Sigmoid colon (tissue), 7 donors: ENCODE measurements around the gene FMN2. TPM values are rescaled to one million over a fixed set of nuclear protein-coding genes. Genes with fewer than 3 reads are reported as not detected.

ENCODE experiments used
- DNase-seq: peaks from one replicate; pipeline ENCODE4 v3.0.0-alpha.2; 2019
- H3K27ac ChIP-seq, 4 donors: fragments of 200-600 bp; sonication (generic); one replicate each; pipeline ENCODE4 v1.5.1; 2016 to 2019; ENCODE audit warnings: mild to moderate bottlenecking in 1 of 4
- H3K27me3 ChIP-seq, 3 donors: fragments of 200-600 bp; sonication (generic); one replicate each; pipeline ENCODE4 v1.5.1; 2019; ENCODE audit warnings: mild to moderate bottlenecking in 1 of 3
- H3K36me3 ChIP-seq, 4 donors: fragments of 200-600 bp; sonication (generic); one replicate each; pipeline ENCODE4 v1.5.1; 2016 to 2019
- H3K4me1 ChIP-seq, 4 donors: fragments of 200-600 bp; sonication (generic); one replicate each; pipeline ENCODE4 v1.5.1; 2017 to 2019
- H3K4me3 ChIP-seq, 4 donors: fragments of 200-600 bp; sonication (generic); one replicate each; pipeline ENCODE4 v1.5.1; 2017 to 2019; ENCODE audit warnings: mild to moderate bottlenecking in 2 of 4, moderate library complexity in 1 of 4
- H3K9me3 ChIP-seq, 4 donors: fragments of 200-600 bp in 3 of 4; sonication (generic) in 3 of 4; one replicate each; pipeline versions ENCODE4 v1.5.1 to v1.6.1; 2013 to 2019
- CTCF ChIP-seq, 4 experiments: fragments of 450-650 bp in 3 of 4; fragments of 200-600 bp in 1 of 4; IDR thresholded peaks; one replicate each; pipeline ENCODE4 v1.5.1; 2016 to 2019; ENCODE audit warnings: antibody characterized with exemption in 4 of 4, mild to moderate bottlenecking in 3 of 4, moderate library complexity in 2 of 4
- EP300 ChIP-seq, 4 donors: sonication (generic); formaldehyde crosslinking; IDR thresholded peaks; one replicate each; pipeline ENCODE4 v1.6.1; 2017; ENCODE audit warnings: antibody characterized with exemption in 4 of 4
- POLR2A ChIP-seq, 2 donors: fragments of 450-650 bp; IDR thresholded peaks; one replicate each; pipeline ENCODE4 v1.6.1; 2016; ENCODE audit warnings: antibody characterized with exemption in 2 of 2, mild to moderate bottlenecking in 2 of 2, moderate library complexity in 2 of 2
- POLR2AphosphoS5 ChIP-seq, 4 donors: sonication (generic); formaldehyde crosslinking; IDR thresholded peaks; one replicate each; pipeline ENCODE4 v1.6.1; 2017; ENCODE audit warnings: antibody characterized with exemption in 4 of 4
- WGBS, 2 donors: extraction: QIAGEN DNeasy Blood & Tissue Kit; methylation state at CpG; one replicate each; pipeline ENCODE4 v1.1.7; 2013; 5-methylcytosine and 5-hydroxymethylcytosine counted together
- intact Hi-C: fragments of 100-400 bp; cut with DNase I; formaldehyde crosslinking; loops from one replicate; pipeline ENCODE4 v1.15.1; 2023
- polyA plus RNA-seq, 3 donors: library from polyadenylated mRNA; stranded (reverse); fragments of 200-250 nt; gene quantifications; one replicate each; pipeline ENCODE4 v1.2.3, GENCODE V29; 2013
- total RNA-seq, 4 donors: library from RNA; depleted of rRNA; stranded (reverse); fragments of >200 nt; gene quantifications; one replicate each; pipeline ENCODE4 v1.1.0, GENCODE V29; 2016
- donor health status: healthy with polysubstance abuse.
- donor health status: Bipolar disorder and iron deficiency.
- donor health status: healthy.

The FMN2 gene
- total and polyA plus RNA-seq, 7 donors = 1.5 to 16.9 (median 10.3) TPM

GRCh38 chr1:240484804-240485443 is 393.2 kb downstream of the FMN2 start:
- H3K4me3 ChIP-seq = no peak overlapping the region
- no peak for DNase-seq
- no peak overlapping the region for H3K27ac ChIP-seq
- no peaks in the 10 kb centered on the region for H3K4me1 ChIP-seq
- H3K9me3 ChIP-seq = no peaks in the 10 kb centered on the region
- no peak for TF ChIP-seq POLR2A (IDR thresholded peaks at IDR 0.05)
- TF ChIP-seq CTCF (IDR thresholded peaks at IDR 0.05) = no peak
- TF ChIP-seq POLR2AphosphoS5 (IDR thresholded peaks at IDR 0.05) = no peak
- no peak for TF ChIP-seq EP300 (IDR thresholded peaks at IDR 0.05)
- no peaks in the 10 kb centered on the region for H3K27me3 ChIP-seq
- H3K36me3 ChIP-seq = no peaks in the 10 kb centered on the region
- WGBS, 2 donors = 89 to 92% methylated on average over 6 of the region's 6 CpGs
- intact Hi-C loops = no loop called here

DNA sequence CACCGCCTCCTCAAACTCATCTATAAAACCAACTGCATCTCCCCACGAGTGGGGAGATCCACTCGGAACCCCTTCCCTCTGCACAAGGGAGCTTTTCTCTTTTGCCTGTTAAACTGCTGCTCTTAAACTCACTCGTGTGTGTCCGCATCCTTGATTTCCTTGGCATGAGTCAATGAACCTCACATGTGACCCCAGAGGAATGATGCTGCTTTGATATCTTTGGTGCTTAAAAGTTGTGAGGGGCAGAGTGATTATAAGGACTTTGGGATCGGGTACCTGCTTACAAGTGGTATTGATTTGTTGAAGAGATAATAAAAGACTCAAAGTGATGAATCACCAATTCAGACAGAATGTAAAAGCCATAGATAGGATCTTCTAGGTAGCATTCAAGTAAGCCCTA is 394.9 kb downstream of the FMN2 start:
- no peaks in the 10 kb centered on the region for H3K4me1 ChIP-seq
- WGBS, 2 donors = 79 to 80% methylated on average over 6 of the region's 6 CpGs
- H3K27ac ChIP-seq = no peak overlapping the region
- no peaks in the 10 kb centered on the region for H3K36me3 ChIP-seq
- TF ChIP-seq CTCF (IDR thresholded peaks at IDR 0.05) (no peak), POLR2AphosphoS5 (IDR thresholded peaks at IDR 0.05) (no peak)
- intact Hi-C loops = no loop called here
- no peaks in the 10 kb centered on the region for H3K9me3 ChIP-seq
- DNase-seq = no peak
- no peak overlapping the region for H3K4me3 ChIP-seq
- no peaks in the 10 kb centered on the region for H3K27me3 ChIP-seq

DNA sequence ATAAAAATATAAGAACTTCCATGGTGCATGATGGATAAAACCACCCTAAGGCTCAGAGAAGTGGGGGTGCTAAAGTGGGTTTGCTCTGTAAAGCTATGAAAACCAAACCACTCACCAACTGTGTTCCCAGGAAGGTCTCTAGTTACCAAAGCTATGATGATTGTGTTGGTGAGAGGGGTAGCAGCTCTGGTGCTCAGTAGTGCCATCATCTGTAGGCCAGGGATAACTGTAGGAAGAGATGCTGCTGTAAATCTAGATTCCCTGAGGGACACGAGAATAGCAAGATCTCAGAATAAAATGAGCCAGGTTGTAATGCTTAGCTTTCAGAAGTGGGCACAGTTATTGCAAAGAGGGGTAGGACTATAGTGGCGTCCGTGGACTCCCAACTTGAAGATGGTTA is 395.8 kb downstream of the FMN2 start:
- WGBS, 2 donors = 81 to 84% methylated on average over 3 of the region's 3 CpGs
- intact Hi-C loops = no loop called here

DNA sequence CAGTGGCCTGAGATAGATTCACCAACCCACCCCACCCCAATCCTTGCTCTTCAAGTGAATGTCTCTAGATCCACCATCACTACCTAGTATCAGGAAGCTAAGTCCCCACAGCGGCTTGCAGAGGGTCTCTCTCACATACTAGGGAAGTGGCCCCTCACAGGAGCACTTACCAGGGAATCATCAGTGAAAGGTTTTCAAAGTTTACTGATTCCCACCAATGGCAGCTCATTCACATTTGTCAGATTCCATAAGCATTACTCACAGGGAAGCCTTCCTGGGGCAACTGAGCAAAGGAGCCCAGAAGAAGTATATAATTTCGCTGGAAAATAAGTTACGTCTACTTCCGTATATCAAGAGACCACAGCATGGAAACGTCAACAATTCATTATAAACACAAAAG is 399.5 kb downstream of the FMN2 start:
- intact Hi-C loops = no loop called here
- H3K27me3 ChIP-seq = no peaks in the 10 kb centered on the region
- H3K4me3 ChIP-seq = no peak overlapping the region
- no peak for DNase-seq
- WGBS, 2 donors = 85 to 91% methylated on average over 5 of the region's 5 CpGs
- no peaks in the 10 kb centered on the region for H3K4me1 ChIP-seq
- H3K36me3 ChIP-seq = peaks cover 0 to 10% (median 0%) of the 10 kb centered on the region in 4 donors
- no peak overlapping the region for H3K27ac ChIP-seq
- TF ChIP-seq CTCF (IDR thresholded peaks at IDR 0.05) (no peak), POLR2AphosphoS5 (IDR thresholded peaks at IDR 0.05) (no peak), EP300 (IDR thresholded peaks at IDR 0.05) (no peak), POLR2A (IDR thresholded peaks at IDR 0.05) (no peak)
- no peaks in the 10 kb centered on the region for H3K9me3 ChIP-seq

More for the DNA sequence above, 395.8 kb downstream of the FMN2 start:
- Histone ChIP-seq H3K27me3 (no peaks in the 10 kb centered on the region), H3K27ac (no peak overlapping the region), H3K36me3 (peaks cover 0 to 3% (median 0%) of the 10 kb centered on the region in 4 donors), H3K4me3 (no peak overlapping the region), H3K9me3 (no peaks in the 10 kb centered on the region), H3K4me1 (no peaks in the 10 kb centered on the region)
- TF ChIP-seq POLR2A (IDR thresholded peaks at IDR 0.05) (no peak), CTCF (IDR thresholded peaks at IDR 0.05) (no peak), POLR2AphosphoS5 (IDR thresholded peaks at IDR 0.05) (no peak), EP300 (IDR thresholded peaks at IDR 0.05) (no peak)
- DNase-seq = no peak

DNA sequence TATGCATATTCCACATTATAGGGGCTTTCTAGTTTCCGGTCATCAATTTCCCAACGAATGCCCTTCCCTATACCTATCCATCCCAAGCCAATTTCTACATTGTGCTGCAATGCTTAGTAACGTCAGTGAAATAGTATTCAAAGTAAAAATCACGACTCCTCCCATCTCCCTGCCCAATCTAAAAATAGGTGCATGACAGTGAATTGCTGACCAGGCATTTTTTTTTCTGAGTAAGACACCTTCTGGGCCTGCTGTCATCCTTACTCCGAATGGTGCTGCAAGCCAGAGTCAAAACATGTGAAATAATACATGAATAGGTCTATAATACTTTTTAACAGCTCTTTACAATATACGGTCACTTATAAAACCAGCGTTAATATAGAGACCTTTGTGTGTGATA is 400.1 kb downstream of the FMN2 start:
- TF ChIP-seq EP300 (IDR thresholded peaks at IDR 0.05) (no peak), POLR2A (IDR thresholded peaks at IDR 0.05) (no peak), CTCF (IDR thresholded peaks at IDR 0.05) (no peak), POLR2AphosphoS5 (IDR thresholded peaks at IDR 0.05) (no peak)
- DNase-seq = no peak
- no peaks in the 10 kb centered on the region for H3K27me3 ChIP-seq
- H3K4me3 ChIP-seq = no peak overlapping the region
- intact Hi-C loops = no loop called here
- 83 to 87% methylated on average over 7 of the region's 7 CpGs for WGBS, 2 donors
- H3K4me1 ChIP-seq = no peaks in the 10 kb centered on the region
- H3K36me3 ChIP-seq = peaks cover 0 to 10% (median 0%) of the 10 kb centered on the region in 4 donors
- no peaks in the 10 kb centered on the region for H3K9me3 ChIP-seq
- H3K27ac ChIP-seq = no peak overlapping the region
